Measurements from ENCODE around the gene UTP18. TPM values are rescaled to one million over a fixed set of nuclear protein-coding genes. Genes with fewer than 3 reads are reported as not detected.
"Not testable (repeated sequence)": the region's sequence is repeated elsewhere in the genome, so short reads cannot be mapped to it uniquely, and the experiment has no call there.

UTP18 gene
- total RNA-seq, result 6.8 TPM
- long read RNA-seq, transcript UTP18-201 (14 exons, 1,894 nt), result major isoform, 13 of 18 reads
- long read RNA-seq, partial matches to known transcripts, result 2 of 18 reads
- long read RNA-seq, other reads (novel, unspliced or antisense), result 3 of 18 reads

DNA sequence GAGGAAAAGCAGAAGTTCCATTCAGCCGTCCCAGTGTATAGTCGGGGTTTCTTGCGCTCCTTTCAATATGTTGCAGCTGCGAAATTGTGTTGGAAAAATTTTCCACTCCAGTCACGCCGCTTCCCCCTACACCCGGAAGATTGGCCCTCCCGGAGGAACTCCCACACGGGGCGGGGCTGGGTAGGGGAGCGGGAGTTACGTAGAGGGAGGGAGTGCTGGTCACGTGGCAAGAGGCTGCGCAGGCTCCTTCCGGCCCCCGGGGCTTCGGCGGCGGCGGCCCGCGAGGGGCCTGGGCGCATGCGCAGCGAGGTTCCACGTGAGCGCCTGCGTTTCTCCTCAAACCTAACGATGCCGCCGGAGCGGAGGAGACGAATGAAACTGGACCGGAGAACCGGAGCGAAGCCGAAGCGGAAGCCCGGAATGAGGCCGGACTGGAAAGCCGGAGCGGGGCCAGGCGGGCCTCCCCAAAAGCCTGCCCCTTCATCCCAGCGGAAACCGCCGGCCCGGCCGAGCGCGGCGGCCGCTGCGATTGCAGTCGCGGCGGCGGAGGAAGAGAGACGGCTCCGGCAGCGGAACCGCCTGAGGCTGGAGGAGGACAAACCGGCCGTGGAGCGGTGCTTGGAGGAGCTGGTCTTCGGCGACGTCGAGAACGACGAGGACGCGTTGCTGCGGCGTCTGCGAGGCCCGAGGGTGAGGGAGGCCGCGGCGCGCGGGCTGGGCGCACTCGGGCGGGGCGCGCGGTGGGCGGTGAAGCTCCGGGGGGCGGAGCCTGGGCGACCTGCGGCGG is at the start of gene UTP18:
Gene UTP18 (plus strand): TSS at position 310 of the 787 bp plus-strand sequence. CDS start 39 bp downstream, at position 349.
- DNase-seq, result peak; percentile 97
- peaks cover 29% of the 10 kb centered on the region for H3K36me3 ChIP-seq
- H3K9me3 ChIP-seq (replicated peaks), result no peaks in the 10 kb centered on the region
- peak within 1 kb of the TSS; percentile 98 for H3K27ac ChIP-seq (replicated peaks)
- no peaks in the 10 kb centered on the region for H3K27me3 ChIP-seq (ENCODE audit: low read depth)
- peak within 1 kb of the TSS; percentile 88 for H3K4me3 ChIP-seq
- TF ChIP-seq, protein P1, sequence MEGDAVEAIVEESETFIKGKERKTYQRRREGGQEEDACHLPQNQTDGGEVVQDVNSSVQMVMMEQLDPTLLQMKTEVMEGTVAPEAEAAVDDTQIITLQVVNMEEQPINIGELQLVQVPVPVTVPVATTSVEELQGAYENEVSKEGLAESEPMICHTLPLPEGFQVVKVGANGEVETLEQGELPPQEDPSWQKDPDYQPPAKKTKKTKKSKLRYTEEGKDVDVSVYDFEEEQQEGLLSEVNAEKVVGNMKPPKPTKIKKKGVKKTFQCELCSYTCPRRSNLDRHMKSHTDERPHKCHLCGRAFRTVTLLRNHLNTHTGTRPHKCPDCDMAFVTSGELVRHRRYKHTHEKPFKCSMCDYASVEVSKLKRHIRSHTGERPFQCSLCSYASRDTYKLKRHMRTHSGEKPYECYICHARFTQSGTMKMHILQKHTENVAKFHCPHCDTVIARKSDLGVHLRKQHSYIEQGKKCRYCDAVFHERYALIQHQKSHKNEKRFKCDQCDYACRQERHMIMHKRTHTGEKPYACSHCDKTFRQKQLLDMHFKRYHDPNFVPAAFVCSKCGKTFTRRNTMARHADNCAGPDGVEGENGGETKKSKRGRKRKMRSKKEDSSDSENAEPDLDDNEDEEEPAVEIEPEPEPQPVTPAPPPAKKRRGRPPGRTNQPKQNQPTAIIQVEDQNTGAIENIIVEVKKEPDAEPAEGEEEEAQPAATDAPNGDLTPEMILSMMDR (IDR thresholded peaks at IDR 0.05; ENCODE audit: borderline replicate concordance), result no peak
- H3K4me1 ChIP-seq, result peaks cover 76% of the 10 kb centered on the region
- intact Hi-C loops (cut with micrococcal nuclease), result no loop called here

DNA sequence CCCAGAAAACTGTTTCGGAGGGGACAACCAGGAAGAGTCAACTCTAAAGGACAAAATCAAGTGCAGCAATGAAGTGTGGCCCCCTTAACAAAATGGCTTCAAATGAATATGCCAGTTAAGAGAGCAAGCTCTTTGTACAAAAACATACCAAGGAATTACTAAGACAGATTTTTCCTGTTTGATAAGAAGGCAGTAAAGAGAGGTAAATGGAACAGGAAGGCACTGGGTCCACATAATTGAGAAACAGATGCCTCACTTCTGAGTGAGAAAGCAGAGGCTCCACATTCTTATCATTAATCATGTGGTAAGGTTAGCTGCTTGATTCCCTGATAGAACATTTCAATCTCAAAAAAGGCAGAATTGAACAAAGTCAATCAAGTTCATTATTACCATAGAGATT is 45.4 kb upstream of the UTP18 start:
- Histone ChIP-seq H3K36me3 (peaks cover 84% of the 10 kb centered on the region), H3K27ac (replicated peaks) (no peak overlapping the region)

DNA sequence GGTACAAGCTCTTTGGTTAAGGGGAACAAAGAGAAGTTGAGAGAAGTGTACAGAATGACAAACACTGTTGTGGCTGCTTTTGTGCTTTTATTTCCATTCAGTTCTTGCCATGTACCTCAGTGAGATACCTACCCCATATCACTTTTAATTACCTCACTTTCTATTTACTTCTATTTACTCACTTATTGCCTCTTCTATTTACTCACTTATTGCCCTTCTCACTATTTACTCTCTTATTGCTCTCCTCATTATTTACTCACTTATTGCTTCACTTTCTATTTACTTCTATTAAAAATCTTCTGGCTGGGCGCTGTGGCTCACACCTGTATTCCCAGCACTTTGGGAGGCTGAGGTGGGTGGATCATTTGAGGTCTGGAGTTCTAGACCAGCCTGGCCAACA is 42.4 kb upstream of the UTP18 start:
- no peaks in the 10 kb centered on the region for H3K27me3 ChIP-seq (ENCODE audit: low read depth)
- H3K4me1 ChIP-seq, result peaks cover 4% of the 10 kb centered on the region
- no peaks in the 10 kb centered on the region for H3K9me3 ChIP-seq (replicated peaks)
- TF ChIP-seq, protein P1 (IDR thresholded peaks at IDR 0.05; ENCODE audit: borderline replicate concordance), result no peak
- no peak overlapping the region for H3K27ac ChIP-seq (replicated peaks)
- DNase-seq, result no peak
- peaks cover 87% of the 10 kb centered on the region for H3K36me3 ChIP-seq
- H3K4me3 ChIP-seq, result no peak overlapping the region
- intact Hi-C loops (cut with micrococcal nuclease), result no loop called here

More for the DNA sequence above, 45.4 kb upstream of the UTP18 start:
- TF ChIP-seq, protein P1 (IDR thresholded peaks at IDR 0.05; ENCODE audit: borderline replicate concordance), result no peak
- Histone ChIP-seq H3K27me3 (ENCODE audit: low read depth) (no peaks in the 10 kb centered on the region), H3K9me3 (replicated peaks) (no peaks in the 10 kb centered on the region), H3K4me3 (no peak overlapping the region), H3K4me1 (peaks cover 4% of the 10 kb centered on the region)
- no peak for DNase-seq
- intact Hi-C loops (cut with micrococcal nuclease), result no loop called here

DNA sequence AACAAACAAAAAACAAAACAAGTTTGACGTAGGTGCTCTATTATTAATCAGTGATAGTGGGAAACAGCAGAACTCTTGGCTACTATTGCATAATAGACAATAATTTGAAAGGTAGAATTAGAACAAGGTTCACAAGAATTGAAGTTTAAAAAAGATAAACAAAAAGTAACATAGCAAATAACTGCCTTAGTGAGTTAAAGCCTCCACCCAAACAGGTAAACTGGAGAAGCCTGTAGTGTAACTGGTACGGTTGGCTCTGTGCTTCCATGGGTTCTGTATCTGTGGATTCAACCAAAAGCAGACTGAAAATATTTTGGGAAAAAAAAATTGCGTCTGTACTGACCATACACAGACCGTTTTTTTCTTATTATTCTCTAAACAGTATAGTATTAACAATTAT is 39.0 kb upstream of the UTP18 start:
- H3K27ac ChIP-seq (replicated peaks), result no peak overlapping the region
- TF ChIP-seq, protein P1 (IDR thresholded peaks at IDR 0.05; ENCODE audit: borderline replicate concordance), result no peak
- no peak for DNase-seq
- no peak overlapping the region for H3K4me3 ChIP-seq
- H3K9me3 ChIP-seq (replicated peaks), result no peaks in the 10 kb centered on the region
- H3K27me3 ChIP-seq (ENCODE audit: low read depth), result no peaks in the 10 kb centered on the region
- peaks cover 25% of the 10 kb centered on the region for H3K4me1 ChIP-seq
- peaks cover 73% of the 10 kb centered on the region for H3K36me3 ChIP-seq
- intact Hi-C loops (cut with micrococcal nuclease), result no loop called here

DNA sequence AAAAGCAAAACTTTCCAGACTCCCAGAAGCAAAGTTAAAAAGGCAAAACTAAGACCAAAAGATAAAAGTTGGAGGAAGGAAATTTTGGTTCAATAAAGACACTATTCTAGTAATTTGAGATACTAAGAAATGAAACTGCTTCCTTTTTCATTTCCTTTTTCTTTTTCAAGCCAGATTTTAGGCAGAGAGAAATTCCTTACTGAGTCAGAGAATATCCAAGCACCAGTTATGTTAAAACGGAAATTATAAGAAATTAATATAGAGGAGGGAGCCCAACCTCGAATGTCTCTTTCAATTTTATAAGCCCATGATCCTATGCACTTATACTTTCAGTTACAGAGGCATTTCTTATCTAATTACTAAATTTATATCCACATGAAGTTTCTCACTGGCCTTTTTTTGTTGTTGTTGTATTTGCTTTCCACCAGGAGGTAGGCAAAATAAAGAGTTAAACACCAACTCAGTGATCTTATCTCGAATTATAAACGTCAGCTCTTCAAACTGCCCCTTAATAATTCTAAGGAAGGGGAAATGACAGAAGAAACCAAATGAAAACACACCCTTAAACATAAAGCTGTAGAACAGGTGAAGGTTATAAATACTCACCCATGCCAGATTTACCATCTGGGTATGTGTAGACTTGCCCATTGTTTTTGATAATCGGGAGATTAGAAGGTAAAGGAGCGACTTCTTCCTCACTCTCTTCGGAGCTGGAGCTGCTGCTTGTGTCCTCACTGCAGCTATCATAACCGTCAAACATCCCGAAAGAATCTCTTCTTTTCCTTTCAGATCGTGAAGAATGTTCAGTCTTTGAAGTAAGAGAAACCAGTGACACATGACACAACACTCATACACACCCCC is 35.7 kb upstream of the UTP18 start:
- peak overlapping the region; percentile 33 for H3K4me3 ChIP-seq
- H3K9me3 ChIP-seq (replicated peaks), result no peaks in the 10 kb centered on the region
- peaks cover 29% of the 10 kb centered on the region for H3K4me1 ChIP-seq
- H3K27me3 ChIP-seq (ENCODE audit: low read depth), result no peaks in the 10 kb centered on the region
- TF ChIP-seq, protein P1 (IDR thresholded peaks at IDR 0.05; ENCODE audit: borderline replicate concordance), result no peak
- intact Hi-C loops (cut with micrococcal nuclease), result no loop called here
- H3K36me3 ChIP-seq, result peaks cover 39% of the 10 kb centered on the region
- H3K27ac ChIP-seq (replicated peaks), result peak overlapping the region; percentile 47
- no peak for DNase-seq

DNA sequence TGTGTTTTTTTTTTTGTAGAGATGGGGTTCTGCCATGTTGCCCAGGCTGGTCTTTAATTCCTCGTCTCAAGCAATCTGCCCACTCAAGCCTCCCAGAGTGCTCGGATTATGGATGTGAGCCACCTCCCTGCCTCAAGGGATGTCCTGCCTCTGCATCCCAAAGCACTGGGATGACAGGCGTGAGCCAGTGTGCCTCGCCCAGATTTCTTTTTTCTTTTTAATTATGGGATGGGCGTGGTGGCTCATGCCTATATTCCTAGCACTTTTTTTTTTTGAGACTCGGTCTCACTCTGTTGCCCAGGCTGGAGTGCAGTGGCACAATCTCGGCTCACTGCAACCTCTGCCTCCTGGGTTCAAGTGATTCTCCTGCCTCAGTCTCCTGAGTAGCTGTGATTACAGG is 34.8 kb upstream of the UTP18 start:
- H3K4me3 ChIP-seq; H3K9me3 ChIP-seq (replicated peaks); H3K27me3 ChIP-seq (ENCODE audit: low read depth); intact Hi-C loops (cut with micrococcal nuclease); DNase-seq; H3K27ac ChIP-seq (replicated peaks): not testable (repeated sequence)
- H3K36me3 ChIP-seq, result peaks cover 32% of the 10 kb centered on the region
- peaks cover 33% of the 10 kb centered on the region for H3K4me1 ChIP-seq

All from left ventricle myocardium inferior (tissue), 1 donor.